Testis (tissue), 3 donors: ENCODE data around the gene SLC25A26. TPM values are rescaled to one million over a fixed set of nuclear protein-coding genes. Genes with fewer than 3 reads are reported as not detected.

Experiments used
- DNase-seq: peaks from one replicate; pipeline ENCODE4 v3.0.0-alpha.2; 2019
- H3K27ac ChIP-seq, 2 donors: fragments of 200-600 bp; sonication (generic); one replicate each; pipeline ENCODE4 v1.5.1; 2019
- H3K27me3 ChIP-seq: fragments of 200-600 bp; sonication (generic); one replicate; pipeline ENCODE4 v1.5.1; 2019
- H3K36me3 ChIP-seq: fragments of 200-600 bp; sonication (generic); one replicate; pipeline ENCODE4 v1.5.1; 2017; ENCODE audit warnings: low read depth; ENCODE audit errors: missing control alignments
- H3K4me1 ChIP-seq: fragments of 200-600 bp; sonication (generic); one replicate; pipeline ENCODE4 v1.5.1; 2019
- H3K4me3 ChIP-seq, 2 donors: fragments of 200-600 bp; sonication (generic); one replicate each; pipeline ENCODE4 v1.5.1; 2017 to 2019
- H3K9me3 ChIP-seq: fragments of 200-600 bp; sonication (generic); one replicate; pipeline ENCODE4 v1.5.1; 2017
- CTCF ChIP-seq, 3 experiments: fragments of 450-650 bp in 2 of 3; fragments of 200-600 bp in 1 of 3; sonication (generic) in 1 of 3; IDR thresholded peaks; one replicate each; pipeline ENCODE4 v1.5.1; 2016 to 2019; ENCODE audit warnings: antibody characterized with exemption in 3 of 3, mild to moderate bottlenecking in 2 of 3, moderate library complexity in 1 of 3
- POLR2A ChIP-seq: fragments of 450-650 bp; IDR thresholded peaks from one replicate; pipeline ENCODE4 v1.6.1; 2017; ENCODE audit warnings: antibody characterized with exemption, mild to moderate bottlenecking, moderate library complexity
- WGBS, 2 donors: methylation state at CpG; one replicate each; pipeline ENCODE4 v1.1.5; 2018; 5-methylcytosine and 5-hydroxymethylcytosine counted together
- intact Hi-C: fragments of 100-400 bp; cut with DNase I; formaldehyde crosslinking; loops from one replicate; pipeline ENCODE4 v1.15.1; 2023; ENCODE audit warnings: low total_unique reads
- polyA plus RNA-seq: library from polyadenylated mRNA; stranded (reverse); fragments of 350-450 nt; fragmentation: Illumina TruSeq; extraction: RNeasy Lipid Tissue Mini Kit (QIAGEN cat#74804); gene quantifications from one replicate; pipeline ENCODE4 v1.2.3, GENCODE V29; 2014; ENCODE audit warnings: low read depth, low replicate concordance; ENCODE audit not compliant: insufficient read depth
- total RNA-seq, 2 donors: library from RNA; depleted of rRNA; stranded (reverse); fragments of >200 nt; gene quantifications; one replicate each; pipeline ENCODE4 v1.2.3, GENCODE V29; 2016

SLC25A26 gene
- total and polyA plus RNA-seq, 3 donors from 2014 or later = 29.7 to 30.5 (median 30.0) TPM

- TF ChIP-seq CTCF (IDR thresholded peaks at IDR 0.05) = no peak
- no peaks in the 10 kb centered on the region for H3K36me3 ChIP-seq
- intact Hi-C loops = loop anchor here (10.0 kb wide), 1 partner anchor 569 kb away; no protein-coding TSS in a partner anchor
- no peaks in the 10 kb centered on the region for H3K4me1 ChIP-seq
- whole genome bisulfite sequencing, 2 donors = 90 to 92% methylated on average over 3 of the region's 3 CpGs
- H3K9me3 ChIP-seq = no peaks in the 10 kb centered on the region
- H3K4me3 ChIP-seq = no peak overlapping the region
- DNase-seq = no peak
- H3K27me3 ChIP-seq = no peaks in the 10 kb centered on the region
- H3K27ac ChIP-seq = no peak overlapping the region
Measured at GRCh38 chr3:66255865-66256264, 35.1 kb downstream of the SLC25A26 start.

- H3K27ac ChIP-seq = no peak overlapping the region
- no peaks in the 10 kb centered on the region for H3K27me3 ChIP-seq
- 85 to 88% methylated on average over 2 of the region's 2 CpGs for WGBS, 2 donors
- intact Hi-C loops = loop anchor here (10.0 kb wide), 1 partner anchor 568 kb away; no protein-coding TSS in a partner anchor
- H3K4me3 ChIP-seq = no peak overlapping the region
- TF ChIP-seq POLR2A (no peak), CTCF (IDR thresholded peaks at IDR 0.05) (no peak)
- H3K4me1 ChIP-seq = no peaks in the 10 kb centered on the region
- no peaks in the 10 kb centered on the region for H3K9me3 ChIP-seq
- no peak for DNase-seq
- H3K36me3 ChIP-seq = no peaks in the 10 kb centered on the region
Measured at GRCh38 chr3:66256806-66257205, 36.0 kb downstream of the SLC25A26 start.

- TF ChIP-seq POLR2A (no peak), CTCF (IDR thresholded peaks at IDR 0.05) (no peak)
- DNase-seq = no peak
- no peaks in the 10 kb centered on the region for H3K27me3 ChIP-seq
- H3K27ac ChIP-seq = no peak overlapping the region
- no peaks in the 10 kb centered on the region for H3K9me3 ChIP-seq
- H3K4me1 ChIP-seq = no peaks in the 10 kb centered on the region
- no peak overlapping the region for H3K4me3 ChIP-seq
- WGBS, 2 donors = 91 to 93% methylated on average over 9 of the region's 9 CpGs
- intact Hi-C loops = loop anchor here (10.0 kb wide), 1 partner anchor 565 kb away; no protein-coding TSS in a partner anchor
- no peaks in the 10 kb centered on the region for H3K36me3 ChIP-seq
Measured at GRCh38 chr3:66259566-66260255, 38.9 kb downstream of the SLC25A26 start.

- Histone ChIP-seq H3K27me3 (no peaks in the 10 kb centered on the region), H3K4me1 (no peaks in the 10 kb centered on the region), H3K27ac (no peak overlapping the region), H3K36me3 (no peaks in the 10 kb centered on the region), H3K4me3 (no peak overlapping the region), H3K9me3 (no peaks in the 10 kb centered on the region)
- TF ChIP-seq POLR2A (no peak), CTCF (IDR thresholded peaks at IDR 0.05) (no peak)
- WGBS, 2 donors = 89 to 90% methylated on average over 4 of the region's 4 CpGs
- intact Hi-C loops = no loop called here
- no peak for DNase-seq
Measured at GRCh38 chr3:66260431-66260830, 39.6 kb downstream of the SLC25A26 start.

- H3K27me3 ChIP-seq = no peaks in the 10 kb centered on the region
- no peaks in the 10 kb centered on the region for H3K4me1 ChIP-seq
- no peak overlapping the region for H3K4me3 ChIP-seq
- H3K27ac ChIP-seq = no peak overlapping the region
- DNase-seq = no peak
- 92 to 96% methylated on average over 4 of the region's 4 CpGs for WGBS, 2 donors
- intact Hi-C loops = no loop called here
- TF ChIP-seq POLR2A (no peak), CTCF (IDR thresholded peaks at IDR 0.05) (no peak)
- no peaks in the 10 kb centered on the region for H3K9me3 ChIP-seq
- no peaks in the 10 kb centered on the region for H3K36me3 ChIP-seq
Measured at GRCh38 chr3:66261355-66261754, 40.6 kb downstream of the SLC25A26 start.
